HEK293 (cell line): Measurements from ENCODE around the gene UNC45B.

Experiments used
- CTCF ChIA-PET: fragments of 350-600 bp; formaldehyde crosslinking; extraction: SDS; loops from one replicate; lab custom pipeline; 2021; ENCODE audit warnings: antibody characterized with exemption; lab: Yijun Ruan, JAX
- POLR2A ChIA-PET: fragments of 300-600 bp; formaldehyde crosslinking; extraction: SDS; loops from one replicate; lab custom pipeline; 2020; ENCODE audit warnings: antibody characterized with exemption, inconsistent platforms; lab: Yijun Ruan, JAX
- H3K27ac ChIP-seq: fragments of 200-500 bp; sonication (Bioruptor generic); 2 replicates; pipeline ENCODE4 v1.5.1; 2014; ENCODE audit warnings: low read depth, low read length, control low read depth, inconsistent platforms; ENCODE audit errors: extremely low read depth
- H3K36me3 ChIP-seq, 2 experiments: fragments of 200-500 bp in 1 of 2; sonication (Bioruptor generic) in 1 of 2; 1 replicate in 1 of 2; 2 replicates in 1 of 2; pipeline ENCODE4 v1.5.1; 2014 to 2017; ENCODE audit warnings: inconsistent platforms in 2 of 2, low read length in 2 of 2; ENCODE audit not compliant: control insufficient read depth in 2 of 2, insufficient read depth in 1 of 2
- H3K4me1 ChIP-seq: fragments of 200-500 bp; sonication (Bioruptor generic); 2 replicates; pipeline ENCODE4 v1.5.1; 2014; ENCODE audit warnings: mild to moderate bottlenecking, low read length, inconsistent platforms; ENCODE audit not compliant: control insufficient read depth, insufficient read depth
- H3K4me3 ChIP-seq: 2 replicates; pipeline ENCODE4 v1.5.1; 2011; ENCODE audit warnings: low read depth, mild to moderate bottlenecking, control low read depth, low read length, moderate library complexity
- H3K9me3 ChIP-seq: fragments of 200-500 bp; sonication (Bioruptor generic); 2 replicates; pipeline ENCODE4 v1.5.1; 2014; ENCODE audit warnings: low read depth, low read length, inconsistent platforms; ENCODE audit not compliant: control insufficient read depth, insufficient read depth
- HOXD13 ChIP-seq: sonication (generic); formaldehyde crosslinking; IDR thresholded peaks from 2 replicates; pipeline ENCODE4 v1.8.0; 2022; ENCODE audit warnings: missing genetic modification reagents, borderline replicate concordance
- KLF10 ChIP-seq: fragments of 450-650 bp; IDR thresholded peaks from 2 replicates; pipeline ENCODE4 v1.5.1; 2018; ENCODE audit warnings: missing biosample characterization, mild to moderate bottlenecking, missing genetic modification characterization
- KLF9 ChIP-seq: fragments of 450-650 bp; formaldehyde crosslinking; IDR thresholded peaks from 2 replicates; pipeline ENCODE4 v1.5.1; 2016; ENCODE audit warnings: missing biosample characterization, missing genetic modification characterization, low read depth
- YY2 ChIP-seq: fragments of 450-650 bp; formaldehyde crosslinking; IDR thresholded peaks from 2 replicates; pipeline ENCODE4 v1.5.1; 2016; ENCODE audit warnings: missing biosample characterization, missing genetic modification characterization
- ZNF10 ChIP-seq: fragments of 450-650 bp; formaldehyde crosslinking; IDR thresholded peaks from 2 replicates; pipeline ENCODE4 v1.5.1; 2017; ENCODE audit warnings: missing biosample characterization, missing genetic modification characterization
- ZNF335 ChIP-seq: fragments of 450-650 bp; formaldehyde crosslinking; conservative IDR thresholded peaks from 2 replicates; pipeline ENCODE4 v1.5.1; 2016; ENCODE audit warnings: missing biosample characterization, missing genetic modification characterization
- ZNF48 ChIP-seq: fragments of 450-650 bp; formaldehyde crosslinking; IDR thresholded peaks from 2 replicates; pipeline ENCODE4 v1.5.1; 2016; ENCODE audit warnings: missing biosample characterization, missing genetic modification characterization
- ZNF561 ChIP-seq: fragments of 450-650 bp; IDR thresholded peaks from 2 replicates; pipeline ENCODE4 v1.5.1; 2018; ENCODE audit warnings: missing biosample characterization, missing genetic modification characterization, borderline replicate concordance
- ZNF571 ChIP-seq: fragments of 450-650 bp; formaldehyde crosslinking; IDR thresholded peaks from 2 replicates; pipeline ENCODE4 v1.5.0; 2017; ENCODE audit warnings: missing biosample characterization, missing genetic modification characterization
- ZNF621 ChIP-seq: fragments of 450-650 bp; formaldehyde crosslinking; IDR thresholded peaks from 2 replicates; pipeline ENCODE4 v1.5.1; 2017; ENCODE audit warnings: missing biosample characterization, missing genetic modification characterization
- ZNF768 ChIP-seq: fragments of 450-650 bp; formaldehyde crosslinking; IDR thresholded peaks from 2 replicates; pipeline ENCODE4 v1.5.1; 2018; ENCODE audit warnings: missing biosample characterization, mild to moderate bottlenecking, missing genetic modification characterization
- TF ChIP-seq, protein P1 (sequence below): fragments of 450-650 bp; formaldehyde crosslinking; IDR thresholded peaks from 2 replicates; pipeline ENCODE4 v1.5.1; 2016; ENCODE audit warnings: missing biosample characterization, missing genetic modification characterization
- TF ChIP-seq, protein P2 (sequence below): fragments of 450-650 bp; formaldehyde crosslinking; conservative IDR thresholded peaks from 2 replicates; pipeline ENCODE4 v1.5.1; 2016; ENCODE audit warnings: low read depth, missing biosample characterization, missing genetic modification characterization
- TF ChIP-seq, protein P3 (sequence below): fragments of 450-650 bp; formaldehyde crosslinking; IDR thresholded peaks from 2 replicates; pipeline ENCODE4 v1.5.1; 2017; ENCODE audit warnings: missing biosample characterization, missing genetic modification characterization
- TF ChIP-seq, protein P4 (sequence below): fragments of 450-650 bp; formaldehyde crosslinking; IDR thresholded peaks from 2 replicates; pipeline ENCODE4 v1.5.1; 2016; ENCODE audit warnings: missing biosample characterization, missing genetic modification characterization
- TF ChIP-seq, protein P5 (sequence below): fragments of 450-650 bp; formaldehyde crosslinking; IDR thresholded peaks from 2 replicates; pipeline ENCODE4 v1.5.1; 2017; ENCODE audit warnings: missing biosample characterization, missing genetic modification characterization

Gene UNC45B

DNA sequence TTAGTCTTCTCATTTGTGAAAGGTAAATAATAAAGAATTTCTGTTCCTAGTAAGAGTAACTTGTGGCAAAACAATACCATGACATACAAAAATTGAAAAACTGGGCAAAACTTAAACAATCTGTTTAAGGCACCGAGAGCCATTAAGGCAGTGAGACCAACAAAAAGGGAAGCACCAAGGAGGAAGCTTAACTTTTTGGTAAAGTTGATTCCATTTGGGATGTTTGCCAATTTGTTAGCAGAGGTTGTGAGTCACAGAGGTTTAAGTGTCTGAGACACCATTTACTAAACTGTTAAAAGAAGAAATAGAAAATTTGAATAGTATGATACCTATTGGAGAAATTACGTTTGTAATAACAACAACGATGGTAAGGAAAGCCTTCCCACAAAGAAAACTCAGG, 41.7 kb downstream of the UNC45B start:
- POLR2A ChIA-PET: no interaction called here
- TF ChIP-seq ZNF335 (tag by site-specific recombination) (no peak), ZNF48 (tag by site-specific recombination) (no peak), YY2 (tag by site-specific recombination) (no peak), ZNF621 (no peak), ZNF768 (no peak), HOXD13 (no peak), ZNF571 (no peak), ZNF10 (tag by site-specific recombination) (no peak), KLF10 (tag by site-specific recombination) (no peak), ZNF561 (tag by site-specific recombination) (no peak), KLF9 (tag by site-specific recombination) (no peak)
- TF ChIP-seq, protein P1, sequence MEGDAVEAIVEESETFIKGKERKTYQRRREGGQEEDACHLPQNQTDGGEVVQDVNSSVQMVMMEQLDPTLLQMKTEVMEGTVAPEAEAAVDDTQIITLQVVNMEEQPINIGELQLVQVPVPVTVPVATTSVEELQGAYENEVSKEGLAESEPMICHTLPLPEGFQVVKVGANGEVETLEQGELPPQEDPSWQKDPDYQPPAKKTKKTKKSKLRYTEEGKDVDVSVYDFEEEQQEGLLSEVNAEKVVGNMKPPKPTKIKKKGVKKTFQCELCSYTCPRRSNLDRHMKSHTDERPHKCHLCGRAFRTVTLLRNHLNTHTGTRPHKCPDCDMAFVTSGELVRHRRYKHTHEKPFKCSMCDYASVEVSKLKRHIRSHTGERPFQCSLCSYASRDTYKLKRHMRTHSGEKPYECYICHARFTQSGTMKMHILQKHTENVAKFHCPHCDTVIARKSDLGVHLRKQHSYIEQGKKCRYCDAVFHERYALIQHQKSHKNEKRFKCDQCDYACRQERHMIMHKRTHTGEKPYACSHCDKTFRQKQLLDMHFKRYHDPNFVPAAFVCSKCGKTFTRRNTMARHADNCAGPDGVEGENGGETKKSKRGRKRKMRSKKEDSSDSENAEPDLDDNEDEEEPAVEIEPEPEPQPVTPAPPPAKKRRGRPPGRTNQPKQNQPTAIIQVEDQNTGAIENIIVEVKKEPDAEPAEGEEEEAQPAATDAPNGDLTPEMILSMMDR (tag by site-specific recombination): no peak
- TF ChIP-seq, protein P2, sequence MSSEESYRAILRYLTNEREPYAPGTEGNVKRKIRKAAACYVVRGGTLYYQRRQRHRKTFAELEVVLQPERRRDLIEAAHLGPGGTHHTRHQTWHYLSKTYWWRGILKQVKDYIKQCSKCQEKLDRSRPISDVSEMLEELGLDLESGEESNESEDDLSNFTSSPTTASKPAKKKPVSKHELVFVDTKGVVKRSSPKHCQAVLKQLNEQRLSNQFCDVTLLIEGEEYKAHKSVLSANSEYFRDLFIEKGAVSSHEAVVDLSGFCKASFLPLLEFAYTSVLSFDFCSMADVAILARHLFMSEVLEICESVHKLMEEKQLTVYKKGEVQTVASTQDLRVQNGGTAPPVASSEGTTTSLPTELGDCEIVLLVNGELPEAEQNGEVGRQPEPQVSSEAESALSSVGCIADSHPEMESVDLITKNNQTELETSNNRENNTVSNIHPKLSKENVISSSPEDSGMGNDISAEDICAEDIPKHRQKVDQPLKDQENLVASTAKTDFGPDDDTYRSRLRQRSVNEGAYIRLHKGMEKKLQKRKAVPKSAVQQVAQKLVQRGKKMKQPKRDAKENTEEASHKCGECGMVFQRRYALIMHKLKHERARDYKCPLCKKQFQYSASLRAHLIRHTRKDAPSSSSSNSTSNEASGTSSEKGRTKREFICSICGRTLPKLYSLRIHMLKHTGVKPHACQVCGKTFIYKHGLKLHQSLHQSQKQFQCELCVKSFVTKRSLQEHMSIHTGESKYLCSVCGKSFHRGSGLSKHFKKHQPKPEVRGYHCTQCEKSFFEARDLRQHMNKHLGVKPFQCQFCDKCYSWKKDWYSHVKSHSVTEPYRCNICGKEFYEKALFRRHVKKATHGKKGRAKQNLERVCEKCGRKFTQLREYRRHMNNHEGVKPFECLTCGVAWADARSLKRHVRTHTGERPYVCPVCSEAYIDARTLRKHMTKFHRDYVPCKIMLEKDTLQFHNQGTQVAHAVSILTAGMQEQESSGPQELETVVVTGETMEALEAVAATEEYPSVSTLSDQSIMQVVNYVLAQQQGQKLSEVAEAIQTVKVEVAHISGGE: no peak
- TF ChIP-seq, protein P3, sequence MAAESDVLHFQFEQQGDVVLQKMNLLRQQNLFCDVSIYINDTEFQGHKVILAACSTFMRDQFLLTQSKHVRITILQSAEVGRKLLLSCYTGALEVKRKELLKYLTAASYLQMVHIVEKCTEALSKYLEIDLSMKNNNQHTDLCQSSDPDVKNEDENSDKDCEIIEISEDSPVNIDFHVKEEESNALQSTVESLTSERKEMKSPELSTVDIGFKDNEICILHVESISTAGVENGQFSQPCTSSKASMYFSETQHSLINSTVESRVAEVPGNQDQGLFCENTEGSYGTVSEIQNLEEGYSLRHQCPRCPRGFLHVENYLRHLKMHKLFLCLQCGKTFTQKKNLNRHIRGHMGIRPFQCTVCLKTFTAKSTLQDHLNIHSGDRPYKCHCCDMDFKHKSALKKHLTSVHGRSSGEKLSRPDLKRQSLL (tag by site-specific recombination): no peak
- TF ChIP-seq, protein P4, sequence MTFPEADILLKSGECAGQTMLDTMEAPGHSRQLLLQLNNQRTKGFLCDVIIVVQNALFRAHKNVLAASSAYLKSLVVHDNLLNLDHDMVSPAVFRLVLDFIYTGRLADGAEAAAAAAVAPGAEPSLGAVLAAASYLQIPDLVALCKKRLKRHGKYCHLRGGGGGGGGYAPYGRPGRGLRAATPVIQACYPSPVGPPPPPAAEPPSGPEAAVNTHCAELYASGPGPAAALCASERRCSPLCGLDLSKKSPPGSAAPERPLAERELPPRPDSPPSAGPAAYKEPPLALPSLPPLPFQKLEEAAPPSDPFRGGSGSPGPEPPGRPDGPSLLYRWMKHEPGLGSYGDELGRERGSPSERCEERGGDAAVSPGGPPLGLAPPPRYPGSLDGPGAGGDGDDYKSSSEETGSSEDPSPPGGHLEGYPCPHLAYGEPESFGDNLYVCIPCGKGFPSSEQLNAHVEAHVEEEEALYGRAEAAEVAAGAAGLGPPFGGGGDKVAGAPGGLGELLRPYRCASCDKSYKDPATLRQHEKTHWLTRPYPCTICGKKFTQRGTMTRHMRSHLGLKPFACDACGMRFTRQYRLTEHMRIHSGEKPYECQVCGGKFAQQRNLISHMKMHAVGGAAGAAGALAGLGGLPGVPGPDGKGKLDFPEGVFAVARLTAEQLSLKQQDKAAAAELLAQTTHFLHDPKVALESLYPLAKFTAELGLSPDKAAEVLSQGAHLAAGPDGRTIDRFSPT (tag by site-specific recombination): no peak
- TF ChIP-seq, protein P5, sequence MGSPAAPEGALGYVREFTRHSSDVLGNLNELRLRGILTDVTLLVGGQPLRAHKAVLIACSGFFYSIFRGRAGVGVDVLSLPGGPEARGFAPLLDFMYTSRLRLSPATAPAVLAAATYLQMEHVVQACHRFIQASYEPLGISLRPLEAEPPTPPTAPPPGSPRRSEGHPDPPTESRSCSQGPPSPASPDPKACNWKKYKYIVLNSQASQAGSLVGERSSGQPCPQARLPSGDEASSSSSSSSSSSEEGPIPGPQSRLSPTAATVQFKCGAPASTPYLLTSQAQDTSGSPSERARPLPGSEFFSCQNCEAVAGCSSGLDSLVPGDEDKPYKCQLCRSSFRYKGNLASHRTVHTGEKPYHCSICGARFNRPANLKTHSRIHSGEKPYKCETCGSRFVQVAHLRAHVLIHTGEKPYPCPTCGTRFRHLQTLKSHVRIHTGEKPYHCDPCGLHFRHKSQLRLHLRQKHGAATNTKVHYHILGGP: no peak
- H3K4me3 ChIP-seq: no peak overlapping the region
- H3K4me1 ChIP-seq: no peaks in the 10 kb centered on the region
- no peak overlapping the region for H3K27ac ChIP-seq
- H3K36me3 ChIP-seq: no peaks in the 10 kb centered on the region
- no peaks in the 10 kb centered on the region for H3K9me3 ChIP-seq
- CTCF ChIA-PET: interaction anchor here (0.5 to 0.6 kb wide), 2 partner anchors 124 to 929 kb away, joined by 3 to 4 read pairs; no protein-coding TSS in a partner anchor
